ENCODE results near the gene FTH1. TPM values are rescaled to one million over a fixed set of nuclear protein-coding genes. Genes with fewer than 3 reads are reported as not detected.
A peak's percentile ranks its signal among the peaks of the same experiment; 100 is the strongest.

Gene FTH1
- 1,000 to 10,000 TPM; 2,226 to 2,809 TPM for total RNA-seq
- 2,223 TPM for polyA plus RNA-seq (2013, experiment 1 of 2)
- polyA plus RNA-seq (2013, experiment 2 of 2): 2,173 TPM
- long read RNA-seq, experiment 1, transcript FTH1-201 (4 exons, 1,229 nt): major isoform, 2,216 of 2,345 reads
- long read RNA-seq, experiment 1, partial matches to known transcripts: 76 of 2,345 reads
- long read RNA-seq, experiment 1, other reads (novel, unspliced or antisense): 48 of 2,345 reads
- long read RNA-seq, experiment 2, transcript FTH1-201 (4 exons, 1,229 nt): major isoform, 2,368 of 2,408 reads
- long read RNA-seq, experiment 2, partial matches to known transcripts: 22 of 2,408 reads
- long read RNA-seq, experiment 2, other reads (novel, unspliced or antisense): 11 of 2,408 reads
- long read RNA-seq, experiment 3, transcript FTH1-201 (4 exons, 1,229 nt): major isoform, 5,556 of 5,588 reads
- long read RNA-seq, experiment 3, partial matches to known transcripts: 6 of 5,588 reads
- long read RNA-seq, experiment 3, other reads (novel, unspliced or antisense): 15 of 5,588 reads
- long read RNA-seq, experiment 4, transcript FTH1-201 (4 exons, 1,229 nt): major isoform, 18 of 23 reads
- long read RNA-seq, experiment 4, transcript FTH1-212 (5 exons, 825 nt): minor isoform, 5 of 23 reads
- long read RNA-seq, experiment 4, partial matches to known transcripts: 0 of 23 reads
- long read RNA-seq, experiment 4, other reads (novel, unspliced or antisense): 0 of 23 reads

DNA sequence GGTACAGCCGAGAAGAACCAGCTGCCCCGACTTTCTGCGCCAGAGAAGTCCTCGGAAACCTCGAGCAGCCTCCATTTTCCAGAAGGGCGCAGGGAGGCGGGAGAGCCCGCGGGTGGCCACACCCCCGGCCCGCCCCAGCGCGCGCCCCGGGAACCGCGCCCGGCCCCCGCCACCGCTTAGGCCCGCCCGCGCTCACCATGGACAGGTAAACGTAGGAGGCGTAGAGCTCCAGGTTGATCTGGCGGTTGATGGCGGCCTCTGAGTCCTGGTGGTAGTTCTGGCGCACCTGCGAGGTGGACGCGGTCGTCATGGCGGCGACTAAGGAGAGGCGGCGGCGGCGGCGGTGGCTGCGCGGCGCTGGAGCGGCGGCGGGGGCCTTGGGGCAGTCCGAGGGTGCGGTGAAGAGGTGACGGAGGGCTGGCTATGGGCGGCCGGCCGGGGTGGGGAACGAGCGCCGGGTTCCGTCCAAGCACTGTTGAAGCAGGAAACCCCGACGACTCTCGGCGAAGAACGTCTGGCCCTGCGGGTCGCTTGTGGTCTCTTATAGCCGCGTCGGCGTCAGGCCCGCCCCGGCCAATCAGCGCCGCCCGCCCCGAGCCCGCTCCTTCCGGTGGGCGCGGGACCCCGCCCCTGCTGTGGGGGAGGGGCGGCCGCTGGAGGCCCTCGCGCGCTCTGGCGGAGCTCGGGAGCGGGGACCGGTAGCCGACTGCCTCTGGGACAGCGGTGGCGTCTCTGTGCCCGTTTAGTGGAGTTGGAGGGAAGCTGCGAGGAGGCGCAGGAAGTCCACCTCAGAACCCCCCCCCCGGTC is at the start of gene FTH1:
FTH1 (minus strand) TSS at position 519 of the 808 bp plus-strand sequence; CDS start at position 310, 209 bp downstream.
- Mint-ChIP-seq H3K36me3 (ENCODE audit: low read depth) (peaks cover 37% of the 10 kb centered on the region), H3K4me3 (peak within 1 kb of the TSS; percentile 97), H3K27ac (peak within 1 kb of the TSS; percentile 97), H3K9me3 (no peaks in the 10 kb centered on the region), H3K27me3 (ENCODE audit: insufficient read depth) (no peaks in the 10 kb centered on the region), H3K4me1 (peaks cover 32% of the 10 kb centered on the region)
- no peaks in the 10 kb centered on the region for H3K27me3 ChIP-seq (ENCODE audit: control insufficient read depth, insufficient read depth, low read length, poor library complexity, severe bottlenecking)
- no peaks in the 10 kb centered on the region for H3K9me3 ChIP-seq (ENCODE audit: control insufficient read depth, low read length)
- 0 to 1% methylated on average over 21 to 92 of the region's 93 CpGs for WGBS, 2 experiments (ENCODE audit: insufficient coverage in 1 of 2, insufficient read length in 1 of 2)
- peak within 1 kb of the TSS; percentile 91 for H3K4me3 ChIP-seq (ENCODE audit: low read length)
- H3K36me3 ChIP-seq (ENCODE audit: control insufficient read depth, insufficient read depth, low read length): peaks cover 34% of the 10 kb centered on the region
- peak; percentile 95 for DNase-seq
- H3K9ac ChIP-seq (ENCODE audit: extremely low read depth, low read length, poor library complexity, severe bottlenecking): peak within 1 kb of the TSS; percentile 89
- TF ChIP-seq, protein P1, sequence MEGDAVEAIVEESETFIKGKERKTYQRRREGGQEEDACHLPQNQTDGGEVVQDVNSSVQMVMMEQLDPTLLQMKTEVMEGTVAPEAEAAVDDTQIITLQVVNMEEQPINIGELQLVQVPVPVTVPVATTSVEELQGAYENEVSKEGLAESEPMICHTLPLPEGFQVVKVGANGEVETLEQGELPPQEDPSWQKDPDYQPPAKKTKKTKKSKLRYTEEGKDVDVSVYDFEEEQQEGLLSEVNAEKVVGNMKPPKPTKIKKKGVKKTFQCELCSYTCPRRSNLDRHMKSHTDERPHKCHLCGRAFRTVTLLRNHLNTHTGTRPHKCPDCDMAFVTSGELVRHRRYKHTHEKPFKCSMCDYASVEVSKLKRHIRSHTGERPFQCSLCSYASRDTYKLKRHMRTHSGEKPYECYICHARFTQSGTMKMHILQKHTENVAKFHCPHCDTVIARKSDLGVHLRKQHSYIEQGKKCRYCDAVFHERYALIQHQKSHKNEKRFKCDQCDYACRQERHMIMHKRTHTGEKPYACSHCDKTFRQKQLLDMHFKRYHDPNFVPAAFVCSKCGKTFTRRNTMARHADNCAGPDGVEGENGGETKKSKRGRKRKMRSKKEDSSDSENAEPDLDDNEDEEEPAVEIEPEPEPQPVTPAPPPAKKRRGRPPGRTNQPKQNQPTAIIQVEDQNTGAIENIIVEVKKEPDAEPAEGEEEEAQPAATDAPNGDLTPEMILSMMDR (conservative IDR thresholded peaks at IDR 0.05): no peak
- H3K27ac ChIP-seq (ENCODE audit: low read depth, low read length): peak within 1 kb of the TSS; percentile 86
- H3K4me1 ChIP-seq (ENCODE audit: control insufficient read depth, insufficient read depth, low read length): peaks cover 6% of the 10 kb centered on the region

GRCh38 chr11:62015615-62016014 is 48.2 kb upstream of the FTH1 start:
- Mint-ChIP-seq H3K4me1 (no peaks in the 10 kb centered on the region), H3K9me3 (peaks cover 9% of the 10 kb centered on the region), H3K4me3 (no peak overlapping the region), H3K36me3 (ENCODE audit: low read depth) (no peaks in the 10 kb centered on the region), H3K27me3 (ENCODE audit: insufficient read depth) (peaks cover 7% of the 10 kb centered on the region), H3K27ac (no peak overlapping the region)
- no peak overlapping the region for H3K9ac ChIP-seq (ENCODE audit: extremely low read depth, low read length, poor library complexity, severe bottlenecking)
- no peak overlapping the region for H3K4me3 ChIP-seq (ENCODE audit: low read length)
- no peaks in the 10 kb centered on the region for H3K4me1 ChIP-seq (ENCODE audit: control insufficient read depth, insufficient read depth, low read length)
- WGBS, 2 experiments (ENCODE audit: insufficient coverage in 1 of 2, insufficient read length in 1 of 2): 94 to 96% methylated on average over 5 to 7 of the region's 7 CpGs
- no peak overlapping the region for H3K27ac ChIP-seq (ENCODE audit: low read depth, low read length)
- H3K36me3 ChIP-seq (ENCODE audit: control insufficient read depth, insufficient read depth, low read length): no peaks in the 10 kb centered on the region
- H3K27me3 ChIP-seq (ENCODE audit: control insufficient read depth, insufficient read depth, low read length, poor library complexity, severe bottlenecking): no peaks in the 10 kb centered on the region
- H3K9me3 ChIP-seq (ENCODE audit: control insufficient read depth, low read length): peaks cover under 1% of the 10 kb centered on the region
- TF ChIP-seq, protein P1 (conservative IDR thresholded peaks at IDR 0.05): no peak
- no peak for DNase-seq

Measured in endodermal cell (in vitro differentiated cells).